ENCODE measurements around the gene ATAD5.

The ATAD5 gene

GRCh38 chr17:30796016-30796415, 35.8 kb upstream of the ATAD5 start:
- DNase-seq (ENCODE audit: low read depth): no peak
- TF ChIP-seq CTCF (IDR thresholded peaks at IDR 0.05; ENCODE audit: low read depth, low read length, missing control alignments): no peak
- in situ Hi-C loops (cut with HindIII; ENCODE audit: low sequenced_read_pairs): no loop called here
- no peak overlapping the region for H3K4me3 ChIP-seq (ENCODE audit: low read depth, low read length)

- TF ChIP-seq CTCF (IDR thresholded peaks at IDR 0.05; ENCODE audit: low read depth, low read length, missing control alignments): no peak
- in situ Hi-C loops (cut with HindIII; ENCODE audit: low sequenced_read_pairs): no loop called here
- H3K4me3 ChIP-seq (ENCODE audit: low read depth, low read length): no peak overlapping the region
- no peak for DNase-seq (ENCODE audit: low read depth)
These were observed 30.1 kb upstream of the ATAD5 start for GRCh38 chr17:30801671-30802070.

- peak; percentile 10 for TF ChIP-seq CTCF (IDR thresholded peaks at IDR 0.05; ENCODE audit: low read depth, low read length, missing control alignments)
- H3K4me3 ChIP-seq (ENCODE audit: low read depth, low read length): no peak overlapping the region
- in situ Hi-C loops (cut with HindIII; ENCODE audit: low sequenced_read_pairs): no loop called here
- no peak for DNase-seq (ENCODE audit: low read depth)
These were observed 25.8 kb upstream of the ATAD5 start for GRCh38 chr17:30805944-30806456.

- H3K4me3 ChIP-seq (ENCODE audit: low read depth, low read length): no peak overlapping the region
- TF ChIP-seq CTCF (IDR thresholded peaks at IDR 0.05; ENCODE audit: low read depth, low read length, missing control alignments): no peak
- in situ Hi-C loops (cut with HindIII; ENCODE audit: low sequenced_read_pairs): no loop called here
- DNase-seq (ENCODE audit: low read depth): no peak
These were observed 23.9 kb upstream of the ATAD5 start for GRCh38 chr17:30807896-30808295.

- TF ChIP-seq CTCF (IDR thresholded peaks at IDR 0.05; ENCODE audit: low read depth, low read length, missing control alignments): no peak
- in situ Hi-C loops (cut with HindIII; ENCODE audit: low sequenced_read_pairs): no loop called here
- H3K4me3 ChIP-seq (ENCODE audit: low read depth, low read length): no peak overlapping the region
These were observed 22.9 kb upstream of the ATAD5 start for GRCh38 chr17:30808785-30809286.

GRCh38 chr17:30809867-30810266, 21.9 kb upstream of the ATAD5 start:
- H3K4me3 ChIP-seq (ENCODE audit: low read depth, low read length): no peak overlapping the region
- DNase-seq (ENCODE audit: low read depth): no peak
- no peak for TF ChIP-seq CTCF (IDR thresholded peaks at IDR 0.05; ENCODE audit: low read depth, low read length, missing control alignments)
- in situ Hi-C loops (cut with HindIII; ENCODE audit: low sequenced_read_pairs): no loop called here

More at GRCh38 chr17:30808785-30809286, 22.9 kb upstream of the ATAD5 start:
- no peak for DNase-seq (ENCODE audit: low read depth)
